Skeletal muscle tissue (tissue), 4 donors: ENCODE data around the gene ZBBX. TPM values are rescaled to one million over a fixed set of nuclear protein-coding genes. Genes with fewer than 3 reads are reported as not detected.

ENCODE experiments used
- H3K27ac ChIP-seq: one replicate; pipeline ENCODE4 v1.7.0; 2013; ENCODE audit warnings: mild to moderate bottlenecking, low read depth, low read length, inconsistent platforms
- H3K27me3 ChIP-seq, 3 donors: one replicate each; pipeline ENCODE4 v1.7.0; 2013; ENCODE audit warnings: low read length in 3 of 3; ENCODE audit not compliant: control insufficient read depth in 3 of 3, insufficient read depth in 3 of 3
- H3K36me3 ChIP-seq, 3 donors: one replicate each; pipeline ENCODE4 v1.7.0; 2013; ENCODE audit warnings: low read length in 3 of 3; ENCODE audit not compliant: control insufficient read depth in 3 of 3, insufficient read depth in 3 of 3
- H3K4me1 ChIP-seq, 3 donors: one replicate each; pipeline ENCODE4 v1.7.0; 2013; ENCODE audit warnings: low read length in 3 of 3, mild to moderate bottlenecking in 3 of 3; ENCODE audit not compliant: control insufficient read depth in 3 of 3, insufficient read depth in 3 of 3
- H3K4me3 ChIP-seq, 3 donors: one replicate each; pipeline ENCODE4 v1.7.0; 2013; ENCODE audit warnings: low read length in 3 of 3
- H3K9ac ChIP-seq, 3 donors: one replicate each; pipeline ENCODE4 v1.7.0; 2013; ENCODE audit warnings: low read length in 3 of 3, mild to moderate bottlenecking in 3 of 3, moderate library complexity in 2 of 3, low read depth in 1 of 3
- H3K9me3 ChIP-seq, 3 donors: one replicate each; pipeline ENCODE4 v1.7.0; 2013; ENCODE audit warnings: low read length in 3 of 3; ENCODE audit not compliant: control insufficient read depth in 3 of 3
- total RNA-seq: library from RNA; depleted of rRNA; stranded (reverse); fragments of >200 nt; gene quantifications from one replicate; pipeline ENCODE4 v1.2.3, GENCODE V29; 2014
- donor health status: Osteomylitis.

The ZBBX gene
- total RNA-seq, 1 donor from 2014 or later, result not detected

DNA sequence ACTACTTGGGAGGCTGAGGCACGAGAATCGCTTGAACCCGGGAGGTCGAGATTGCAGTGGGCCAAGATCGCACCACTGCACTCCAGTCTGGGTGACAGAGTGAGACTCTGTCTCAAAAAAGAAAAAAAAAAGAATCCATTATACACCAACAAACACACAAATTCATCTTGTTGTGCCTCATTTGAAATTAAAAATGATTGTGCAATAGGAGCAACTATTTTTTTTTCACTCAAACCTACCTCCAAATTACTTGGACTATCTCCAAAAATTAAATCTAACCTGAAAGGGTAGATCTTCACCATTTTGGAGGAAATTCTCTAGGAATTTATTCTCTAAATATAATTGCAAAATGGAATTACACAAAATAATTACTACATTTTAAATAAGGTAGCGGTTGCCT is 4.6 kb downstream of the ZBBX start:
- Histone ChIP-seq H3K4me1 (no peaks in the 10 kb centered on the region), H3K9ac (no peak overlapping the region), H3K27me3 (no peaks in the 10 kb centered on the region), H3K27ac (no peak overlapping the region), H3K9me3 (no peaks in the 10 kb centered on the region), H3K4me3 (no peak overlapping the region), H3K36me3 (no peaks in the 10 kb centered on the region)

DNA sequence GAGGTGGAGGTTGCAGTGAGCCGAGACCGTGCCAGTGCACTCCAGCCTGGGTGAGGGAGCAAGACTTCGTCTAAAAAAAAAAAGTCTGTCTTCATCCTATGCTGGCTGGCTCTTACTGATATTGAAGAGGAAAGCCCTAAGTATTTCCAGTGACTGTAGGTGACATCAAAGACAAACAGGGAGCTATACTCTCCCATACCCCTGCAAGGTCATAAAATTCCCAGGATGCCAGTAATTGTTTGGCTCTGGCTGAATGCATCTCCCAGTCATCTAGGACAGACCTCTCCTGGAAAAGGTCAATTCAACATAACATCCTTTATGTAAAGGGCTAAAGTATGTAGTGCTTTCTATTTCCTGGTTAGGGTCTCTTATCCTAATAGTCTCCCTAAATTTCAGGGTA is 8.0 kb downstream of the ZBBX start:
- H3K9ac ChIP-seq, result no peak overlapping the region

DNA sequence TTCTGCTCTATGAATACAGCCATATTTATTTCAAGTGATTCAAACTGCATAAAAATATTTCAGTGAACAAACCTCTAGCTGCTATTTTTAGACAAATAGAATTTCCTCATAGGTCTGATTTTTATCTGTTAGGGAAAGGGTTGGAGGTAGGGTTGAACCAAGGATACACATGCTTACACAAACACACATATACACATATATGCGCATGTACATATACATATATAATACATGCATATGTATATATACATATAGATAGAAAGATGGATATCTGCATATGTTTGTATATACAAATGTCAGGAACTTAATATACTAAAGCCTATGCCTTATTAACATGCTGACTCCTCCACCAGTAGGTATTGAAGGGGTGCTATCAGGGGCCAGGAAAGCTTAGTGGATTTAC is 18.1 kb downstream of the ZBBX start:
- Histone ChIP-seq H3K4me3 (no peak overlapping the region), H3K9me3 (no peaks in the 10 kb centered on the region), H3K9ac (no peak overlapping the region), H3K27me3 (no peaks in the 10 kb centered on the region), H3K4me1 (no peaks in the 10 kb centered on the region), H3K36me3 (no peaks in the 10 kb centered on the region), H3K27ac (no peak overlapping the region)

More for the DNA sequence above, 8.0 kb downstream of the ZBBX start:
- Histone ChIP-seq H3K9me3 (no peaks in the 10 kb centered on the region), H3K36me3 (no peaks in the 10 kb centered on the region), H3K27ac (no peak overlapping the region), H3K4me1 (no peaks in the 10 kb centered on the region), H3K27me3 (no peaks in the 10 kb centered on the region), H3K4me3 (no peak overlapping the region)

DNA sequence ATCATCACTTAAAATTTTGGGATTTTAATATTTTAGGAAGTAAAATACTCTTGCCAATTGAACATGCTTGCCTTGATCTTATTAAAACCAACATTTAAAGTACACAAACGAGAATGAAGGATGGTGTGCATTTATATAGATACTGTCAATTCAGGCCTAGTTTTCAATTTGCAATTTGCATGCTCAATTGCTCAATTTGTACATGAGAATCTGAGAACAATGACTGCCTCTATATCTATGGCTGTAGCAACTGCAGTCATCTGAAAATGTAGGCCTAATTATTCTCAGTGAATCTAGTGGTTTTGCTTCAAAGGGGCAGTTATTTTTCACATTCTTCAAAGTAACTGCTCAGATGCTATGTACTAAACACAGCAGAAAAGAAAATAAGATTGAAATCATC is 18.8 kb downstream of the ZBBX start:
- Histone ChIP-seq H3K9ac (no peak overlapping the region), H3K36me3 (no peaks in the 10 kb centered on the region), H3K9me3 (no peaks in the 10 kb centered on the region), H3K27ac (no peak overlapping the region), H3K4me1 (no peaks in the 10 kb centered on the region), H3K4me3 (no peak overlapping the region), H3K27me3 (no peaks in the 10 kb centered on the region)

DNA sequence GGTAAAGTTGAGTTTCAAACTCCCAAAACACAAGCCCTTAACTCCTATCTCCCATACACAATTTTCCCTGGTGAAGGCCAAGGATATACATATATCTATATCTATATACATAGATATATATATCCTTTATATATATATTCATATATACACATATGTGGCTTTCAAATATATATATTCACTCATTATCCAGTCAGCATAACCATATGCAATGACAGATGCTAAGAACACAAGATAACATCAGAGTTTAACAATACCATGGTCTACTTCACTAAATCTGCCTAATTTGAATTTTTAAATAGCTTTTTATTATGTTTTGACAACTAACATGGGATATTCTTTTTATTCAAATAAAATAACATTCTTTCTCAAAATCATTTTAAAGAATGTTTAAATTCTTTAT is 24.7 kb downstream of the ZBBX start:
- Histone ChIP-seq H3K27ac (no peak overlapping the region), H3K9me3 (no peaks in the 10 kb centered on the region), H3K9ac (no peak overlapping the region), H3K4me3 (no peak overlapping the region), H3K36me3 (no peaks in the 10 kb centered on the region), H3K4me1 (no peaks in the 10 kb centered on the region), H3K27me3 (no peaks in the 10 kb centered on the region)

DNA sequence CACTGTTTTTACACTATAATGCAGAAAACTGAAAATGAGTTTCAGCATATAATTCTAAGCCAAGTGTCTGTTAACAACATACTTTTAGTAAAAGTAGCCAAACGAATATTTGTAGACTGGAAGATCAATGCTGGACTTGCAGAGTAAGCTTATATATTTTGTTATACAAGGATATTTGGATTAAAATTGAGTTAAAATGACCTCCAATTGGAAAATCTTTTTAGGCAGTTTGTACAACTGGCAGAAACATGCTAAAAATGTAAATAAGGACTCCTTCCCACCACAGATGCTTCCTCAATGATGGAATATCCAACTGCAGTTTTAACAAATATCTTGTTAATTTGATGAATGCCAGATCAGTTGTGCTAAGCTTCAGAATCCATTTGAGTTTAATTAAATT is 25.3 kb downstream of the ZBBX start:
- no peak overlapping the region for H3K4me3 ChIP-seq
- H3K36me3 ChIP-seq, result no peaks in the 10 kb centered on the region
- H3K9ac ChIP-seq, result no peak overlapping the region
- no peaks in the 10 kb centered on the region for H3K27me3 ChIP-seq
- no peaks in the 10 kb centered on the region for H3K4me1 ChIP-seq
- H3K27ac ChIP-seq, result no peak overlapping the region
- no peaks in the 10 kb centered on the region for H3K9me3 ChIP-seq

DNA sequence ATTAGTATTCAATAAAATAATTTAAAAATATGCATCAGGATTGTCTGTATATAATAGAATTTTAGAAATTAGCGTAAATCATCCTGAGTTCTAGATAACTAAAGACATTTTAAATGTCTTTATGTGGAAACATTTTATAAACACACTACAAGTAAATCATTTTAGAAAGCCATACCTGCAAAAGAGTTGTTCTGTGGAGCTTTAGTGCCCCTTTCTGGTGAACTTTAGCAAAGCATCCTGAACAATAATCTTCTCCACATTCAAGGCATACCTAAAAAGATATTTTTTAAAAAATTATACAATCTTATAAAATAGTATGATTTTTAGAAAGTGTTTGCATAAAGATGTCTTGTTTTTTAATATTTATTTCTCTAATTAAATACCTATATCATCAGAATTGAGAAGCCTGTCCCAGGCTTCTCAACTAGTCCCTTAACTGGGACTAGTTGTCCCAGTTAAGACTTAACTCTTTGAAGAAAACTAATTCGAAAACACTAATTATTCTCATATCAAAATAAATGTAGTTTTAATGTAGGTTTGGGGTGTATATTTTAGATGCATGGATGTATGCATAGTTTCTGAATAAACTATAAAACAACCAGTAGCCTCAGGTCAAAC is 29.7 kb downstream of the ZBBX start:
- no peaks in the 10 kb centered on the region for H3K27me3 ChIP-seq
- no peaks in the 10 kb centered on the region for H3K36me3 ChIP-seq
- no peaks in the 10 kb centered on the region for H3K4me1 ChIP-seq
- H3K9ac ChIP-seq, result no peak overlapping the region
- no peaks in the 10 kb centered on the region for H3K9me3 ChIP-seq
- no peak overlapping the region for H3K27ac ChIP-seq
- no peak overlapping the region for H3K4me3 ChIP-seq

DNA sequence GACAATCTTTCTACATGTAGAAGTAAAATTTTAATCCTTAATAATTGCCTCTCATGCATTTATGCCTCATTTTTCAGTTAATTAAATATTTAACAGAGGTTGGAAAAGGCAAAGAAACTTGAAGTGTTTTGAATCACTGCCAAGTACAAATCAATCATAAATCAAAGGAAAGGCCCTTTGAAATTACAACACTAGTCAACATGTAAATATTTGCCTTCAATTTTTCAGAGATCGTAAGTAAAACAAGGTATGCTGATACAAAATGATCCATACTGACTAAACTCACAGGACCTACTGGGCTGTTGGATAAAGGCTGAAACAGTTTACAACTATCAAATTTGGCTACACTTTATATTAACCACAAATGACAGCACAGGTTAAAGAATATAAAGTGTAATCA is 33.9 kb downstream of the ZBBX start:
- no peak overlapping the region for H3K4me3 ChIP-seq
- no peaks in the 10 kb centered on the region for H3K36me3 ChIP-seq
- H3K4me1 ChIP-seq, result no peaks in the 10 kb centered on the region
- no peak overlapping the region for H3K9ac ChIP-seq
- no peaks in the 10 kb centered on the region for H3K9me3 ChIP-seq
- H3K27ac ChIP-seq, result no peak overlapping the region
- no peaks in the 10 kb centered on the region for H3K27me3 ChIP-seq

DNA sequence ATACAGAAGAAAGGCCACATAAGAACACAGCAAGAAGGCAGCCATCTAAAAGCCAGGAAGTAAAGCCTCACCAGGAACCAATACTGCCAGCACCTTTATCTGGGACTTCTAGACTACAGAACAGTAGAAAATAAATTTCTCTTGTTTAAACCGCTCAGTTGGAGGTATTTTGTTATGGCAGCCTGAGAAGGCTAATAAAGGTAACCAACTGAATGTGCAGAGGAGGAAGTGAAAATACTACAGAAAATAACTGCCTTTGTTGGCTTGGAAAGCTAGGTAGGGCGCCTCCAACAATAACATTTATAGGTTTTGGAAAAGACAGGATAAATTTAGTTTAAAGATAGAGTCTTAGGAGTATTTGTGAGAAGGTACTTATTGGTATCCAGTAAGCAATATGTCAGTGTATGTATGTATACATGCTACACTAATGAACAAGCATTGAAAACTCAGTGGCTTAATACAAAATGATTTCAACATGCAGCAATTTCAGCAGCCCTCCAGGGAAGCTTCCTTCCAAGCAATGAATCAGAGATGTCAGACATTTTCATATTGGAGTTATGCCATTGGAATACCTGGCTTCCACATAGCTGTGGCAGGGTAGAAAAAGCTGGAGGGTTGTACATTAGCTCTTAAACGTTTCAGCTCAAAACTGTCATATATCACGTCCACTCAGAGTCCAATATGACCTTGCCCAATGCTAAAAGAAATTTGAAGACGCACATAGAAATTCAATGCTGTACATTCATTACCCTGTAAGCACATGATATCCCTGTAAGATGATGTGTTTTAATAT is 48.9 kb downstream of the ZBBX start:
- H3K27me3 ChIP-seq, result no peaks in the 10 kb centered on the region
- H3K4me1 ChIP-seq, result no peaks in the 10 kb centered on the region
- no peak overlapping the region for H3K4me3 ChIP-seq
- no peak overlapping the region for H3K27ac ChIP-seq
- no peak overlapping the region for H3K9ac ChIP-seq
- no peaks in the 10 kb centered on the region for H3K9me3 ChIP-seq
- no peaks in the 10 kb centered on the region for H3K36me3 ChIP-seq

DNA sequence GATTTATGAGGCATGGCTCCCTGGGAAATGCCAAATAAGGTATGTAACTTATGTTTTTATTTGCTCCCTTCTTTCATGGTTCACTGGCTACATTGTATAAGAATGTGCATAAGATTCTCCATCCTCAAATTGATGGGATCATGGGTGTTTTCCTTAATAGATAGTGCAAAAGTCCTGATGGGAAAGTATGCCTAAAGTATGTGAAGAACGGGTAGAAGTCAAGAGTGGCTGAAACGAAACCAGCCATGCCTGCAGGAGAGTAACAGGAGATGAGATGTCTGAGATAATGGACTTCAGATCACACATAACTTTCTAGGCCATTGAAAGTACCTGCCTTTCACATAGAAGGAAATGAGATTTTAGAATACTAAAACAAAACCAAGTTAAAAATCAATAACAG is 56.5 kb downstream of the ZBBX start:
- no peaks in the 10 kb centered on the region for H3K9me3 ChIP-seq
- no peak overlapping the region for H3K27ac ChIP-seq
- no peak overlapping the region for H3K4me3 ChIP-seq
- H3K9ac ChIP-seq, result no peak overlapping the region
- no peaks in the 10 kb centered on the region for H3K27me3 ChIP-seq
- no peaks in the 10 kb centered on the region for H3K4me1 ChIP-seq
- no peaks in the 10 kb centered on the region for H3K36me3 ChIP-seq
